ENCODE measurements around the gene FHAD1.

GRCh38 chr1:15347182-15347581, 100.2 kb downstream of the FHAD1 start:
- no peak for TF ChIP-seq CTCF (IDR thresholded peaks at IDR 0.05 in 2 of 3, conservative IDR thresholded peaks at IDR 0.05 in 1 of 3; ENCODE audit: borderline replicate concordance in 1 of 3, insufficient read depth in 1 of 3, low read depth in 2 of 3, low read length in 2 of 3)
- no peak for TF ChIP-seq SRF (IDR thresholded peaks at IDR 0.05; ENCODE audit: low read depth)
- no peak for TF ChIP-seq EZH2 (IDR thresholded peaks at IDR 0.05)
- no peak for TF ChIP-seq CEBPB (IDR thresholded peaks at IDR 0.05; ENCODE audit: low read depth)
- TF ChIP-seq POLR2AphosphoS5 (IDR thresholded peaks at IDR 0.05; ENCODE audit: low read depth, low read length) = no peak
- TF ChIP-seq ZNF274 (IDR thresholded peaks at IDR 0.05; ENCODE audit: low read depth, low read length) = no peak
- TF ChIP-seq ZFX (IDR thresholded peaks at IDR 0.05) = no peak
- TF ChIP-seq POLR2A (IDR thresholded peaks at IDR 0.05; ENCODE audit: borderline replicate concordance, extremely low read depth, insufficient read depth, insufficient read length) = no peak

Data from HCT116 (cell line).